Sigmoid colon (tissue), 4 donors: ENCODE results near the gene HMGCS2.

Source experiments
- POLR2A ChIP-seq, 2 donors: fragments of 450-650 bp; IDR thresholded peaks; one replicate each; pipeline ENCODE4 v1.6.1; 2016; ENCODE audit warnings: antibody characterized with exemption in 2 of 2, mild to moderate bottlenecking in 2 of 2, moderate library complexity in 2 of 2
- POLR2AphosphoS5 ChIP-seq, 4 donors: sonication (generic); formaldehyde crosslinking; IDR thresholded peaks; one replicate each; pipeline ENCODE4 v1.6.1; 2017; ENCODE audit warnings: antibody characterized with exemption in 4 of 4
- TF ChIP-seq, protein P1 (sequence below), 4 experiments: fragments of 450-650 bp in 3 of 4; fragments of 200-600 bp in 1 of 4; IDR thresholded peaks; one replicate each; pipeline ENCODE4 v1.5.1; 2016 to 2019; ENCODE audit warnings: antibody characterized with exemption in 4 of 4, mild to moderate bottlenecking in 3 of 4, moderate library complexity in 2 of 4

DNA sequence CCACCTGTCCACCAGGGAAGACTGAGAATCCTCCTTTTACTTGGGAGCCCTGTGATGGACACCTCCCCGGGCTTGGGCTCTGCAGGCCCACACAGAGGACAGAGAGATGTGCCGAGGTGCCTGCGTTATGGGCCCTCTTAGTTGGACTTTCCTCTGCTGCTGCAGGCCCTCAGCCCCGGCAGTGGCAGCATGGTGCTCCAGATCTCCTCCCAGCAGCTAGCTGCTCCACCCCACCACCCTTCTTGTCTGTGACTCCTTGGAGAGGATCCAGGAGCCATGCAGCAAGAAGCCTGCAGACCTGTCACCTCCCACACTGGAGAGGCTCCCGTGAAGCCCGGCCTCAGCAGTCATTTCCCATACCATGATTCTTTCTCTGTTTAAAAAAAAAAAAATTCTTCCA lies 29.6 kb downstream of the HMGCS2 start:
- TF ChIP-seq POLR2AphosphoS5 (IDR thresholded peaks at IDR 0.05), result no peak
- TF ChIP-seq, protein P1, sequence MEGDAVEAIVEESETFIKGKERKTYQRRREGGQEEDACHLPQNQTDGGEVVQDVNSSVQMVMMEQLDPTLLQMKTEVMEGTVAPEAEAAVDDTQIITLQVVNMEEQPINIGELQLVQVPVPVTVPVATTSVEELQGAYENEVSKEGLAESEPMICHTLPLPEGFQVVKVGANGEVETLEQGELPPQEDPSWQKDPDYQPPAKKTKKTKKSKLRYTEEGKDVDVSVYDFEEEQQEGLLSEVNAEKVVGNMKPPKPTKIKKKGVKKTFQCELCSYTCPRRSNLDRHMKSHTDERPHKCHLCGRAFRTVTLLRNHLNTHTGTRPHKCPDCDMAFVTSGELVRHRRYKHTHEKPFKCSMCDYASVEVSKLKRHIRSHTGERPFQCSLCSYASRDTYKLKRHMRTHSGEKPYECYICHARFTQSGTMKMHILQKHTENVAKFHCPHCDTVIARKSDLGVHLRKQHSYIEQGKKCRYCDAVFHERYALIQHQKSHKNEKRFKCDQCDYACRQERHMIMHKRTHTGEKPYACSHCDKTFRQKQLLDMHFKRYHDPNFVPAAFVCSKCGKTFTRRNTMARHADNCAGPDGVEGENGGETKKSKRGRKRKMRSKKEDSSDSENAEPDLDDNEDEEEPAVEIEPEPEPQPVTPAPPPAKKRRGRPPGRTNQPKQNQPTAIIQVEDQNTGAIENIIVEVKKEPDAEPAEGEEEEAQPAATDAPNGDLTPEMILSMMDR (IDR thresholded peaks at IDR 0.05), result no peak
- no peak for TF ChIP-seq POLR2A (IDR thresholded peaks at IDR 0.05)
